HCT116 (cell line): Measurements from ENCODE around the gene FTCD. TPM values are rescaled to one million over a fixed set of nuclear protein-coding genes. Genes with fewer than 3 reads are reported as not detected.

Source experiments
- ATAC-seq: fragments of 200-7000 bp; cut with Tn5 transposase; 2 replicates; pipeline ENCODE4 v1.9.1; 2020; ENCODE audit warnings: mild to moderate bottlenecking, moderate library complexity
- BruUV-seq: library from RNA; stranded (reverse); fragments of 400-500 nt; replicated peaks from 2 replicates; lab custom pipeline; 2021; lab: Mats Ljungman, UMichigan
- CTCF ChIA-PET: fragments of 300-600 bp; sonication (Branson Sonifier 250); formaldehyde crosslinking; loops from one replicate; lab custom pipeline; 2021; ENCODE audit warnings: antibody characterized with exemption; lab: Charles Lee
- POLR2A ChIA-PET: fragments of 300-600, 350-600 bp; sonication (Branson Sonifier 250); formaldehyde crosslinking; loops from one replicate; lab custom pipeline; 2021; ENCODE audit warnings: antibody characterized with exemption; lab: Charles Lee
- RAD21 ChIA-PET, 2 experiments: fragments of 300-600 bp; sonication (Branson Sonifier 250); formaldehyde crosslinking; loops; one replicate each; lab custom pipeline; 2023; ENCODE audit warnings: low total read pairs in 2 of 2; ENCODE audit not compliant: uncharacterized antibody in 2 of 2, unreplicated experiment in 2 of 2, low non-redundant PET in 1 of 2; lab: Charles Lee
- DNase-seq: peaks from one replicate; pipeline ENCODE4 v3.0.0-alpha.2; 2010; ENCODE audit warnings: low read depth, low spot score
- H2AFZ ChIP-seq: fragments of 200-600 bp; shearing (Covaris generic), sonication (generic); 2 replicates; pipeline ENCODE4 v1.6.1; 2017; ENCODE audit warnings: low read depth, mixed run types, mixed read lengths, antibody characterized with exemption, low read length; ENCODE audit not compliant: poor library complexity, severe bottlenecking
- H3K27ac ChIP-seq: 2 replicates; pipeline ENCODE4 v1.5.1; 2012; ENCODE audit warnings: low read depth, low read length
- H3K27me3 ChIP-seq: fragments of 200-600 bp; sonication (generic); 2 replicates; pipeline ENCODE4 v1.6.1; 2016; ENCODE audit warnings: mixed run types, low read length, mixed read lengths; ENCODE audit not compliant: insufficient read depth
- H3K36me3 ChIP-seq, 2 experiments: fragments of 200-500 bp in 1 of 2; fragments of 200-600 bp in 1 of 2; sonication (Bioruptor generic) in 1 of 2; sonication (generic) in 1 of 2; 2 replicates each; pipeline versions ENCODE4 v1.5.1 to v1.6.1; 2014 to 2016; ENCODE audit warnings: low read length in 2 of 2, inconsistent platforms in 1 of 2, mixed read lengths in 1 of 2, mixed run types in 1 of 2; ENCODE audit not compliant: insufficient read depth in 2 of 2, control insufficient read depth in 1 of 2
- H3K4me1 ChIP-seq, 2 experiments: fragments of 200-600 bp in 1 of 2; sonication (generic) in 1 of 2; 2 replicates each; pipeline versions ENCODE4 v1.5.1 to v1.6.1; 2012 to 2017; ENCODE audit warnings: low read length in 2 of 2, inconsistent platforms in 1 of 2, mild to moderate bottlenecking in 1 of 2, mixed read lengths in 1 of 2, mixed run types in 1 of 2, moderate library complexity in 1 of 2; ENCODE audit not compliant: insufficient read depth in 2 of 2, control insufficient read depth in 1 of 2
- H3K4me2 ChIP-seq: fragments of 200-600 bp; sonication (generic); 2 replicates; pipeline ENCODE4 v1.6.1; 2017; ENCODE audit warnings: mixed run types, low read length, mixed read lengths
- H3K4me3 ChIP-seq, 2 experiments: fragments of 200-600 bp in 1 of 2; sonication (generic) in 1 of 2; replicated peaks in 1 of 2; 2 replicates each; pipeline ENCODE4 v1.5.1; 2011 to 2016; ENCODE audit warnings: low read length in 2 of 2, control low read depth in 1 of 2, low read depth in 1 of 2, mild to moderate bottlenecking in 1 of 2, mixed read lengths in 1 of 2, mixed run types in 1 of 2
- H3K79me2 ChIP-seq: fragments of 200-600 bp; sonication (generic); 2 replicates; pipeline ENCODE4 v1.6.1; 2017; ENCODE audit warnings: mild to moderate bottlenecking, mixed run types, low read length, moderate library complexity, mixed read lengths; ENCODE audit not compliant: insufficient read depth
- H3K9ac ChIP-seq: fragments of 200-600 bp; sonication (generic); 2 replicates; pipeline ENCODE4 v1.6.1; 2016; ENCODE audit warnings: low read length, mixed read lengths
- H3K9me2 ChIP-seq: fragments of 200-600 bp; sonication (generic), shearing (Covaris generic); 2 replicates; pipeline ENCODE4 v1.6.1; 2017; ENCODE audit warnings: mixed run types, mild to moderate bottlenecking, moderate library complexity; ENCODE audit not compliant: insufficient read depth
- H3K9me3 ChIP-seq, 2 experiments: fragments of 200-500 bp in 1 of 2; fragments of 200-600 bp in 1 of 2; sonication (Bioruptor generic) in 1 of 2; sonication (generic) in 1 of 2; 2 replicates each; pipeline ENCODE4 v1.6.1; 2014 to 2017; ENCODE audit warnings: low read length in 2 of 2, mixed read lengths in 2 of 2, inconsistent platforms in 1 of 2, low read depth in 1 of 2, mild to moderate bottlenecking in 1 of 2, mixed run types in 1 of 2, moderate library complexity in 1 of 2; ENCODE audit not compliant: control insufficient read depth in 1 of 2, insufficient read depth in 1 of 2
- H4K20me1 ChIP-seq: fragments of 200-600 bp; sonication (generic), shearing (Covaris generic); 2 replicates; pipeline ENCODE4 v1.6.1; 2017; ENCODE audit warnings: mixed run types, mild to moderate bottlenecking, moderate library complexity; ENCODE audit not compliant: insufficient read depth
- CBX3 ChIP-seq: IDR thresholded peaks from 2 replicates; pipeline ENCODE4 v1.6.1; 2012; ENCODE audit warnings: low read depth
- CEBPB ChIP-seq: IDR thresholded peaks from 2 replicates; pipeline ENCODE4 v1.6.1; 2012; ENCODE audit warnings: low read depth
- EGR1 ChIP-seq: IDR thresholded peaks from 2 replicates; pipeline ENCODE4 v1.6.1; 2012; ENCODE audit warnings: low read depth
- ELF1 ChIP-seq: IDR thresholded peaks from 2 replicates; pipeline ENCODE4 v1.6.1; 2012; ENCODE audit warnings: low read depth, borderline replicate concordance
- EZH2 ChIP-seq: fragments of 200-600 bp; sonication (generic); IDR thresholded peaks from 2 replicates; pipeline ENCODE4 v1.6.1; 2017; ENCODE audit warnings: antibody characterized with exemption, mixed run types
- EZH2phosphoT487 ChIP-seq: fragments of 200-600 bp; IDR thresholded peaks from 2 replicates; pipeline ENCODE4 v1.6.1; 2018; ENCODE audit warnings: antibody characterized with exemption, borderline replicate concordance
- FOSL1 ChIP-seq: IDR thresholded peaks from 2 replicates; pipeline ENCODE4 v1.6.1; 2012; ENCODE audit warnings: low read depth
- JUND ChIP-seq: IDR thresholded peaks from 2 replicates; pipeline ENCODE4 v1.6.1; 2012
- POLR2A ChIP-seq: IDR thresholded peaks from 2 replicates; pipeline ENCODE4 v1.7.0; 2011; ENCODE audit warnings: borderline replicate concordance; ENCODE audit not compliant: insufficient read depth, insufficient read length; ENCODE audit errors: extremely low read depth
- POLR2AphosphoS5 ChIP-seq: IDR thresholded peaks from 2 replicates; pipeline ENCODE4 v1.6.1; 2011; ENCODE audit warnings: mild to moderate bottlenecking, low read depth, low read length, moderate library complexity
- RAD21 ChIP-seq: IDR thresholded peaks from 2 replicates; pipeline ENCODE4 v1.6.1; 2012; ENCODE audit warnings: low read depth, mild to moderate bottlenecking
- SIN3A ChIP-seq: IDR thresholded peaks from 2 replicates; pipeline ENCODE4 v1.6.1; 2012; ENCODE audit warnings: low read depth
- SRF ChIP-seq: IDR thresholded peaks from 2 replicates; pipeline ENCODE4 v1.6.1; 2012; ENCODE audit warnings: low read depth
- TCF7L2 ChIP-seq: IDR thresholded peaks from 2 replicates; pipeline ENCODE4 v1.7.0; 2011; ENCODE audit warnings: borderline replicate concordance, inconsistent platforms; ENCODE audit not compliant: insufficient read depth, insufficient read length; ENCODE audit errors: extremely low read depth
- ZBTB33 ChIP-seq: IDR thresholded peaks from 2 replicates; pipeline ENCODE4 v1.6.1; 2011; ENCODE audit warnings: mild to moderate bottlenecking, low read length, moderate library complexity; ENCODE audit not compliant: insufficient replicate concordance; ENCODE audit errors: extremely low read depth
- ZFX ChIP-seq: fragments of 450-650 bp; IDR thresholded peaks from 2 replicates; pipeline ENCODE4 v1.6.1; 2017
- intact Hi-C: fragments of 100-400 bp; cut with micrococcal nuclease; formaldehyde crosslinking; loops from 2 replicates; pipeline ENCODE4 v1.10.0; 2022
- total RNA-seq: library from RNA; stranded (reverse); gene quantifications from one replicate; pipeline ENCODE4 v1.2.1, GENCODE V29; 2021; ENCODE audit not compliant: unreplicated experiment
- TF ChIP-seq, protein P1 (sequence below), 3 experiments: fragments of 200-600 bp in 1 of 3; sonication (generic) in 1 of 3; IDR thresholded peaks in 2 of 3; conservative IDR thresholded peaks in 1 of 3; 2 replicates each; pipeline ENCODE4 v1.5.1; 2012 to 2017; ENCODE audit warnings: low read depth in 2 of 3, low read length in 2 of 3, antibody characterized with exemption in 1 of 3, borderline replicate concordance in 1 of 3, control low read depth in 1 of 3, mild to moderate bottlenecking in 1 of 3, mixed read lengths in 1 of 3, mixed run types in 1 of 3, moderate library complexity in 1 of 3; ENCODE audit not compliant: insufficient read depth in 1 of 3
- TF ChIP-seq, protein P2 (sequence below): IDR thresholded peaks from 2 replicates; pipeline ENCODE4 v1.6.1; 2012; ENCODE audit warnings: low read depth

FTCD gene
- total RNA-seq, 1 experiment from 2014 or later = 2.5 TPM

DNA sequence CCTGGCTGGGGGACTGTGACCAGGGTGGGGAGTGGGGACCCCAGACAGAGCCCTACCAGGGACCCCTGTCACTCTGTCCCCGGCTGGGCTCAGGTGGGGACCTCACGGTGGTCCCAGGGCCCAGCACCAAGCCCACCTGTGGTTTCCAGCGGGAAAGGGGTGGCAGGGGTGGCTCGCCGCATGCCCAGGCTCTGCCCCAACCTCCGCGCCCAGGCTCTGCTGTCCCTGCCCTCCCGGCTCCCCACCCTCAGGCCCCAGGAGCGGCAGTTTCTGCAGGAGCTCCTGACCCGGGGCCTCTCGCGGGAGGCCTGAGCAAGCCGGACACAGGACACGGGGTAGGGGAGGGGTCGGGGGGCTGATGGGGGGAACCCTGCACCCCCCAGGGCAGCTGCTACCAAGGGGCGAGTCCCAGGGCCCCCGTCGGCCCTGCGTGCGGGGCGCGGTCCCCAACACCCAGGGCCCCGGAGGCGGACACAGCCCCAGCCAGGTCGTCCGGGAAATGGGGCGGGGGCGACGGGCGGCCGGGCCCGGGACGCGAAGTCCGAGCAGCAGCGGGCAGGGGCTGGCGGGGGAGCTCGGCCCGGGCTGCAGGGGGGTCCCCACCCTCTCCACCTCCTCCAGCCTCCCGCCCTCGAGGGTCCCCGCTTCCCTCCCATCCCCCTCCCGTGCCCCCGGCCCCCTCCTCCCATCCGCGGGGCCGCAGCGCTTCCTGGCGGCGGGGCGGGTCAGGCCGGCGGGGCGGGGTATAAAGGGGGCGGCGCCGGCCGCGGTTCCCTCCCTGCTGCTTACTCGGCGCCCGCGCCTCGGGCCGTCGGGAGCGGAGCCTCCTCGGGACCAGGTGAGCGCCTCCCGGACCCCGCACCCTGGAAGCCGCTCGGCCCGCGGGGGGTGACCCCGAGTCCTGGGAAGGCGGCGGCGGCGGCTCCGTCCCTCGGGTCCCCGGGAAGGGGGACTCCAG lies 57.8 kb downstream of the FTCD start, which contains the start of gene COL6A2:
TSS of gene COL6A2 (plus strand) at position 777 of the 958 bp plus-strand sequence.
- Histone ChIP-seq H3K9ac (peak within 1 kb of the TSS; percentile 65), H3K4me3 (peak within 1 kb of the TSS; percentile 39 to 59), H3K9me3 (no peaks in the 10 kb centered on the region; a peak in 1 of 4 replicates), H3K9me2 (no peaks in the 10 kb centered on the region), H3K79me2 (peaks cover 5% of the 10 kb centered on the region; the same call in 1 of the 2 replicates), H4K20me1 (no peaks in the 10 kb centered on the region), H3K27me3 (no peaks in the 10 kb centered on the region), H3K4me2 (peak within 1 kb of the TSS; percentile 70), H3K36me3 (no peaks in the 10 kb centered on the region), H3K4me1 (peaks cover 6 to 13% of the 10 kb centered on the region in 2 experiments; a peak in 3 of 4 replicates), H3K27ac (peak within 1 kb of the TSS; percentile 59; the same call in 1 of the 2 replicates), H2AFZ (no peak within 1 kb of the TSS)
- ChIA-PET POLR2A (no interaction called here), RAD21 (no interaction called here), CTCF (no interaction called here)
- DNase-seq = no peak
- intact Hi-C loops = loop anchor here (2.0 kb wide), 1 partner anchor 51 kb away; no protein-coding TSS in a partner anchor
- ATAC-seq = peak; percentile 98
- no TSS peak for BruUV-seq
- TF ChIP-seq POLR2A = peak; percentile 70
- TF ChIP-seq EGR1 = no peak
- TF ChIP-seq FOSL1 = no peak
- no peak for TF ChIP-seq EZH2
- TF ChIP-seq CEBPB = no peak
- no peak for TF ChIP-seq ELF1
- TF ChIP-seq JUND = no peak
- peak; percentile 86 for TF ChIP-seq POLR2AphosphoS5
- no peak for TF ChIP-seq CBX3
- TF ChIP-seq, protein P1, sequence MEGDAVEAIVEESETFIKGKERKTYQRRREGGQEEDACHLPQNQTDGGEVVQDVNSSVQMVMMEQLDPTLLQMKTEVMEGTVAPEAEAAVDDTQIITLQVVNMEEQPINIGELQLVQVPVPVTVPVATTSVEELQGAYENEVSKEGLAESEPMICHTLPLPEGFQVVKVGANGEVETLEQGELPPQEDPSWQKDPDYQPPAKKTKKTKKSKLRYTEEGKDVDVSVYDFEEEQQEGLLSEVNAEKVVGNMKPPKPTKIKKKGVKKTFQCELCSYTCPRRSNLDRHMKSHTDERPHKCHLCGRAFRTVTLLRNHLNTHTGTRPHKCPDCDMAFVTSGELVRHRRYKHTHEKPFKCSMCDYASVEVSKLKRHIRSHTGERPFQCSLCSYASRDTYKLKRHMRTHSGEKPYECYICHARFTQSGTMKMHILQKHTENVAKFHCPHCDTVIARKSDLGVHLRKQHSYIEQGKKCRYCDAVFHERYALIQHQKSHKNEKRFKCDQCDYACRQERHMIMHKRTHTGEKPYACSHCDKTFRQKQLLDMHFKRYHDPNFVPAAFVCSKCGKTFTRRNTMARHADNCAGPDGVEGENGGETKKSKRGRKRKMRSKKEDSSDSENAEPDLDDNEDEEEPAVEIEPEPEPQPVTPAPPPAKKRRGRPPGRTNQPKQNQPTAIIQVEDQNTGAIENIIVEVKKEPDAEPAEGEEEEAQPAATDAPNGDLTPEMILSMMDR (IDR thresholded peaks at IDR 0.05 in 2 of 3, conservative IDR thresholded peaks at IDR 0.05 in 1 of 3; ENCODE audit: borderline replicate concordance in 1 of 3, insufficient read depth in 1 of 3, low read depth in 2 of 3, low read length in 2 of 3) = 0 out of 6 replicates have a peak, but pooled peaks of 1 of the 3 experiments have one; percentile 10
- no peak for TF ChIP-seq EZH2phosphoT487
- 0 out of 2 replicates have a peak, but pooled peaks have one; percentile 31 for TF ChIP-seq ZFX
- TF ChIP-seq ZBTB33 = no peak
- TF ChIP-seq, protein P2, sequence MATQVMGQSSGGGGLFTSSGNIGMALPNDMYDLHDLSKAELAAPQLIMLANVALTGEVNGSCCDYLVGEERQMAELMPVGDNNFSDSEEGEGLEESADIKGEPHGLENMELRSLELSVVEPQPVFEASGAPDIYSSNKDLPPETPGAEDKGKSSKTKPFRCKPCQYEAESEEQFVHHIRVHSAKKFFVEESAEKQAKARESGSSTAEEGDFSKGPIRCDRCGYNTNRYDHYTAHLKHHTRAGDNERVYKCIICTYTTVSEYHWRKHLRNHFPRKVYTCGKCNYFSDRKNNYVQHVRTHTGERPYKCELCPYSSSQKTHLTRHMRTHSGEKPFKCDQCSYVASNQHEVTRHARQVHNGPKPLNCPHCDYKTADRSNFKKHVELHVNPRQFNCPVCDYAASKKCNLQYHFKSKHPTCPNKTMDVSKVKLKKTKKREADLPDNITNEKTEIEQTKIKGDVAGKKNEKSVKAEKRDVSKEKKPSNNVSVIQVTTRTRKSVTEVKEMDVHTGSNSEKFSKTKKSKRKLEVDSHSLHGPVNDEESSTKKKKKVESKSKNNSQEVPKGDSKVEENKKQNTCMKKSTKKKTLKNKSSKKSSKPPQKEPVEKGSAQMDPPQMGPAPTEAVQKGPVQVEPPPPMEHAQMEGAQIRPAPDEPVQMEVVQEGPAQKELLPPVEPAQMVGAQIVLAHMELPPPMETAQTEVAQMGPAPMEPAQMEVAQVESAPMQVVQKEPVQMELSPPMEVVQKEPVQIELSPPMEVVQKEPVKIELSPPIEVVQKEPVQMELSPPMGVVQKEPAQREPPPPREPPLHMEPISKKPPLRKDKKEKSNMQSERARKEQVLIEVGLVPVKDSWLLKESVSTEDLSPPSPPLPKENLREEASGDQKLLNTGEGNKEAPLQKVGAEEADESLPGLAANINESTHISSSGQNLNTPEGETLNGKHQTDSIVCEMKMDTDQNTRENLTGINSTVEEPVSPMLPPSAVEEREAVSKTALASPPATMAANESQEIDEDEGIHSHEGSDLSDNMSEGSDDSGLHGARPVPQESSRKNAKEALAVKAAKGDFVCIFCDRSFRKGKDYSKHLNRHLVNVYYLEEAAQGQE = no peak
- no peak for TF ChIP-seq SRF
- TF ChIP-seq TCF7L2 = no peak
- peak; percentile 29; the same call in 1 of the 2 replicates for TF ChIP-seq RAD21
- TF ChIP-seq SIN3A = no peak
